ENCODE results near the gene GSTO2. TPM values are rescaled to one million over a fixed set of nuclear protein-coding genes. Genes with fewer than 3 reads are reported as not detected.
A peak's percentile ranks its signal among the peaks of the same experiment; 100 is the strongest.

Gene GSTO2
- total and polyA plus RNA-seq, 8 donors = 9.5 to 33.6 (median 29.1) TPM

GRCh38 chr10:104321725-104322415 lies 52.9 kb downstream of the GSTO2 start:
- H3K4me1 ChIP-seq = peaks cover 68 to 100% of the 10 kb centered on the region in 2 donors

GRCh38 chr10:104322416-104322782 lies 53.4 kb downstream of the GSTO2 start:
- intact Hi-C loops (cut with DNase I) = no loop called here
- DNase-seq = peak in 1 of 4 donors; percentile 68
- peak overlapping the region; percentile 41 to 100 for H3K27ac ChIP-seq
- H3K36me3 ChIP-seq = no peaks in the 10 kb centered on the region
- no peaks in the 10 kb centered on the region for H3K27me3 ChIP-seq
- no peaks in the 10 kb centered on the region for H3K9me3 ChIP-seq
- peak overlapping the region in 1 of 2 donors; percentile 1 for H3K4me3 ChIP-seq
- no peak for TF ChIP-seq CTCF (IDR thresholded peaks at IDR 0.05)
- peaks cover 72 to 100% of the 10 kb centered on the region in 2 donors for H3K4me1 ChIP-seq
- peak; percentile 4 for ATAC-seq

More at GRCh38 chr10:104321725-104322415, 52.9 kb downstream of the GSTO2 start:
- Histone ChIP-seq H3K4me3 (peak overlapping the region in 1 of 2 donors; percentile 1), H3K36me3 (no peaks in the 10 kb centered on the region), H3K27me3 (no peaks in the 10 kb centered on the region), H3K9me3 (no peaks in the 10 kb centered on the region), H3K27ac (peak overlapping the region; percentile 41 to 100)
- intact Hi-C loops (cut with DNase I) = no loop called here
- no peak for TF ChIP-seq CTCF (IDR thresholded peaks at IDR 0.05)
- no peak for ATAC-seq
- peak in 1 of 4 donors; percentile 34 for DNase-seq

- Histone ChIP-seq H3K9me3 (no peaks in the 10 kb centered on the region), H3K27ac (peak overlapping the region; percentile 41 to 100), H3K4me3 (no peak overlapping the region), H3K4me1 (peaks cover 79 to 100% of the 10 kb centered on the region in 2 donors), H3K36me3 (no peaks in the 10 kb centered on the region), H3K27me3 (no peaks in the 10 kb centered on the region)
- TF ChIP-seq CTCF (IDR thresholded peaks at IDR 0.05) = no peak
- DNase-seq (no peak), ATAC-seq (no peak)
- intact Hi-C loops (cut with DNase I) = no loop called here
Observed at GRCh38 chr10:104323085-104323484, 54.1 kb downstream of the GSTO2 start.

GRCh38 chr10:104323760-104324201 lies 54.8 kb downstream of the GSTO2 start:
- ATAC-seq = no peak
- peaks cover 85 to 100% of the 10 kb centered on the region in 2 donors for H3K4me1 ChIP-seq

More at GRCh38 chr10:104323760-104324201, 54.8 kb downstream of the GSTO2 start:
- peak overlapping the region in 1 of 2 donors; percentile 19 for H3K4me3 ChIP-seq
- TF ChIP-seq CTCF (IDR thresholded peaks at IDR 0.05) = no peak
- H3K27me3 ChIP-seq = no peaks in the 10 kb centered on the region
- intact Hi-C loops (cut with DNase I) = no loop called here
- no peaks in the 10 kb centered on the region for H3K36me3 ChIP-seq
- no peaks in the 10 kb centered on the region for H3K9me3 ChIP-seq
- H3K27ac ChIP-seq = peak overlapping the region; percentile 90 to 100
- DNase-seq = no peak

Data from left lung (tissue), 10 donors.